BE2C (cell line): ENCODE measurements around the gene CACNA1I.

Experiments
- DNase-seq: peaks from one replicate; pipeline ENCODE4 v3.0.0-alpha.2; 2020
- H3K27me3 ChIP-seq: fragments of 250-450 bp; sonication (Bioruptor Pico); 2 replicates; pipeline ENCODE4 v1.5.1; 2020; ENCODE audit warnings: mild to moderate bottlenecking
- H3K36me3 ChIP-seq: fragments of 250-450 bp; sonication (Bioruptor Pico); 2 replicates; pipeline ENCODE4 v1.5.1; 2020; ENCODE audit warnings: mild to moderate bottlenecking
- H3K4me1 ChIP-seq: fragments of 250-450 bp; sonication (Bioruptor Pico); 2 replicates; pipeline ENCODE4 v1.5.1; 2020
- H3K4me3 ChIP-seq: 2 replicates; pipeline ENCODE4 v1.5.1; 2011; ENCODE audit warnings: low read depth, low read length
- H3K9me3 ChIP-seq: fragments of 250-450 bp; sonication (Bioruptor Pico); 2 replicates; pipeline ENCODE4 v1.5.1; 2020
- TF ChIP-seq, protein P1 (sequence below): IDR thresholded peaks from 2 replicates; pipeline ENCODE4 v1.5.1; 2012; ENCODE audit warnings: mild to moderate bottlenecking, low read depth, low read length

CACNA1I gene

GRCh38 chr22:39710380-39711150, 140.0 kb downstream of the CACNA1I start:
- H3K4me3 ChIP-seq, result no peak overlapping the region
- no peaks in the 10 kb centered on the region; the same call in 1 of the 2 replicates for H3K27me3 ChIP-seq
- H3K9me3 ChIP-seq, result no peaks in the 10 kb centered on the region
- no peaks in the 10 kb centered on the region for H3K36me3 ChIP-seq
- TF ChIP-seq, protein P1, sequence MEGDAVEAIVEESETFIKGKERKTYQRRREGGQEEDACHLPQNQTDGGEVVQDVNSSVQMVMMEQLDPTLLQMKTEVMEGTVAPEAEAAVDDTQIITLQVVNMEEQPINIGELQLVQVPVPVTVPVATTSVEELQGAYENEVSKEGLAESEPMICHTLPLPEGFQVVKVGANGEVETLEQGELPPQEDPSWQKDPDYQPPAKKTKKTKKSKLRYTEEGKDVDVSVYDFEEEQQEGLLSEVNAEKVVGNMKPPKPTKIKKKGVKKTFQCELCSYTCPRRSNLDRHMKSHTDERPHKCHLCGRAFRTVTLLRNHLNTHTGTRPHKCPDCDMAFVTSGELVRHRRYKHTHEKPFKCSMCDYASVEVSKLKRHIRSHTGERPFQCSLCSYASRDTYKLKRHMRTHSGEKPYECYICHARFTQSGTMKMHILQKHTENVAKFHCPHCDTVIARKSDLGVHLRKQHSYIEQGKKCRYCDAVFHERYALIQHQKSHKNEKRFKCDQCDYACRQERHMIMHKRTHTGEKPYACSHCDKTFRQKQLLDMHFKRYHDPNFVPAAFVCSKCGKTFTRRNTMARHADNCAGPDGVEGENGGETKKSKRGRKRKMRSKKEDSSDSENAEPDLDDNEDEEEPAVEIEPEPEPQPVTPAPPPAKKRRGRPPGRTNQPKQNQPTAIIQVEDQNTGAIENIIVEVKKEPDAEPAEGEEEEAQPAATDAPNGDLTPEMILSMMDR, result no peak
- H3K4me1 ChIP-seq, result no peaks in the 10 kb centered on the region
- DNase-seq, result no peak

GRCh38 chr22:39712081-39712480, 141.5 kb downstream of the CACNA1I start:
- Histone ChIP-seq H3K27me3 (no peaks in the 10 kb centered on the region; the same call in 1 of the 2 replicates), H3K9me3 (no peaks in the 10 kb centered on the region), H3K36me3 (no peaks in the 10 kb centered on the region), H3K4me3 (no peak overlapping the region), H3K4me1 (no peaks in the 10 kb centered on the region)
- DNase-seq, result no peak
- TF ChIP-seq, protein P1, result no peak

DNA sequence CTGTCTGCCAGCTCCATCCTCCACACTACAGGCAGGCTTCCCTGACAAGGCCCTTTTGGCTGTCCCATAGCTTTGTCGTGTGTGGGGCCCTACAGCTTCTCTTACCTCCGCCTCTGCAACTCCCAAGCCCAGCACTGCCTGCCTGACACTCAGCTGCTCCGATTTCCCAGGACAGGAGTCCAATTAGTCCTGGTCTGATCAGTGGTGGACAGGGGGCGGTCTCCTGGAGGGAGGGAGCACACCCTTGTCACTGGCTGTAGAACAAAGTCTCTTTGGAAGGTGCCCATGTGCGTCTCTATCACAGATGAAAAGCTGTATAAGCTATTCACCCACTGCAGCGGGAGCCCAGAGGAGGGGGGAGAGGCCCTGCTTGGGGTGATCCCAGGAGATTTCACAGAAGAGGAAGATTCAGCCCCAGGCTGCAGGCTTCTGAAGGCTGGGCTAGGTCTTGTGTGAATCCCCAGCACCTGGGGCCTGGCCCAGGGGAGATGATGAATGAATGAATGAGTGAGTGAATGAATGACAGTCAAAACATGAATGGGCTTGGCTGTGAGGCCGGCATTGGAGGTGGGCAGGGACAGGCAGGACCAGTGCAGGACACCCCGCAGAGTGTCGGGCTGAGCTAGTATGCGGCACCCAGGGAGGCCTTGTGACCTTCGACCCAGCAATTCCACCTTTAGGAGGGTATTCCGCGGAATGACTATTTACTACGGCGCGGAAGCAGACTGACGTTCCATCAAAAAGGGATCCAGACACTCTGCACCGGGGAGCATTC, 142.4 kb downstream of the CACNA1I start:
- H3K27me3 ChIP-seq, result no peaks in the 10 kb centered on the region; the same call in 1 of the 2 replicates
- no peaks in the 10 kb centered on the region for H3K4me1 ChIP-seq
- TF ChIP-seq, protein P1, result no peak
- H3K36me3 ChIP-seq, result no peaks in the 10 kb centered on the region
- no peak overlapping the region for H3K4me3 ChIP-seq
- no peak for DNase-seq
- H3K9me3 ChIP-seq, result no peaks in the 10 kb centered on the region

DNA sequence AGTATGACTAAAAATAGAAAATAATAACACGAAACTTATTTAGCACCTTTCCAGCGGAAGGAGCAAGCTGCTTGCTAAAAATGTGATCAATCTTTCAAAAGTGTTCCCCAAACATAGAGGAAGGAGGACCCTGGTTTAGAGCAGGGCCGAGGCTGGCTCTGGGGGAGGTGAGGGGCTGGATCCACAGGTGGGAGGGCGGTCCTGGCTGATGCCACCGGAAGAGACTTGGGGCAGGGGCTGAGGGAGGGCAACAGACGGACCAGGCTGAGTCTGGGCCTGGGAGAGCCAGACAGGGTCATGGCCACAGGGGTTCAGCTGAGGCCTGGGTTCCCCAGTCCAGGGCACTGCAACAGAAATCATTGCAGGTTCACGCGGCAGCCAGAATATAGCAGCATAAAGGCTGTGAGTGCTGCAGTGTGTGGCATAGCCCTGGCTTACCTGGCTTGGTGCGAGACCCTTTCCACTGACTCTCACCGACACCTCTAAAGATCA, 143.3 kb downstream of the CACNA1I start:
- Histone ChIP-seq H3K36me3 (no peaks in the 10 kb centered on the region), H3K9me3 (no peaks in the 10 kb centered on the region), H3K4me3 (no peak overlapping the region), H3K27me3 (no peaks in the 10 kb centered on the region; the same call in 1 of the 2 replicates), H3K4me1 (no peaks in the 10 kb centered on the region)
- TF ChIP-seq, protein P1, result no peak
- DNase-seq, result no peak

DNA sequence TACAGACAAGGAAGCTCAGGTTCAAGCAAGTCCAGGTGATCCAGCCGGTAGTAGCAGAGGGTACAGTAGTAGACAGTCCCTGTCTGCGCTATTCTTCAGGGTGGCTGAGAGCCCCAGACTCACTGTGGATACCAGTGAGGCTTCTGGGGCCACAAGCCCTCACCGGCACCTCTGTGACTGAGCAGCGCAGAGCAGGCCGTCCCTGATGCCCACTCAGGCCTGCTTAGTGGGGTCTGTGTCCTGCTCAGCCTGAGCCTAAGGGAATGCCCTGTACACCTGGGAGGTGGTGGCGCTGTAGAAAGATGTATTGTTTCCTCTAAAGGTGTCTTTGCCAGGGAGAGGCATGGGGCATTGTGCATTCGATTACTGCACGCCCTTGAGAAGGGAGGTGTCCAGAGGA, 143.8 kb downstream of the CACNA1I start:
- H3K9me3 ChIP-seq, result no peaks in the 10 kb centered on the region
- H3K27me3 ChIP-seq, result no peaks in the 10 kb centered on the region; the same call in 1 of the 2 replicates
- no peak overlapping the region for H3K4me3 ChIP-seq
- DNase-seq, result no peak
- no peaks in the 10 kb centered on the region for H3K4me1 ChIP-seq
- TF ChIP-seq, protein P1, result no peak
- no peaks in the 10 kb centered on the region for H3K36me3 ChIP-seq
